Endothelial cell (in vitro differentiated cells): ENCODE data around the gene HTD2. TPM values are rescaled to one million over a fixed set of nuclear protein-coding genes. Genes with fewer than 3 reads are reported as not detected.

Experiments
- DNase-seq: peaks from one replicate; pipeline ENCODE4 v3.0.0; 2021; ENCODE audit warnings: low spot score
- H3K27ac Mint-ChIP-seq: one replicate; pipeline ENCODE4 v1.8.0; 2021; ENCODE audit warnings: mixed read lengths, inconsistent platforms; ENCODE audit not compliant: unreplicated experiment
- H3K27me3 Mint-ChIP-seq: one replicate; pipeline ENCODE4 v1.8.0; 2021; ENCODE audit warnings: mild to moderate bottlenecking, moderate library complexity, mixed read lengths, inconsistent platforms; ENCODE audit not compliant: unreplicated experiment
- H3K36me3 Mint-ChIP-seq: one replicate; pipeline ENCODE4 v1.8.0; 2021; ENCODE audit warnings: mild to moderate bottlenecking, low read depth, mixed read lengths, inconsistent platforms; ENCODE audit not compliant: unreplicated experiment
- H3K4me1 Mint-ChIP-seq: one replicate; pipeline ENCODE4 v1.8.0; 2021; ENCODE audit warnings: mild to moderate bottlenecking, mixed read lengths, inconsistent platforms; ENCODE audit not compliant: unreplicated experiment
- H3K4me3 Mint-ChIP-seq: one replicate; pipeline ENCODE4 v1.8.0; 2021; ENCODE audit warnings: mild to moderate bottlenecking, mixed read lengths, inconsistent platforms; ENCODE audit not compliant: unreplicated experiment
- H3K9me3 Mint-ChIP-seq: one replicate; pipeline ENCODE4 v1.8.0; 2021; ENCODE audit warnings: mixed read lengths, inconsistent platforms; ENCODE audit not compliant: unreplicated experiment
- CTCF ChIP-seq: fragments of 200-600 bp; sonication (generic); IDR thresholded peaks from one replicate; pipeline ENCODE4 v1.5.0; 2021; ENCODE audit warnings: antibody characterized with exemption; ENCODE audit not compliant: unreplicated experiment
- total RNA-seq: library from RNA; stranded (reverse); fragmentation: NEBNext Ultra II Directional; extraction: Animal tissue kit (Norgen Biotek cat#: 25700); gene quantifications from one replicate; pipeline ENCODE4 v1.2.1, GENCODE V29; 2021; ENCODE audit not compliant: unreplicated experiment

The HTD2 gene
- total RNA-seq, 1 donor from 2014 or later, result 8.4 TPM

DNA sequence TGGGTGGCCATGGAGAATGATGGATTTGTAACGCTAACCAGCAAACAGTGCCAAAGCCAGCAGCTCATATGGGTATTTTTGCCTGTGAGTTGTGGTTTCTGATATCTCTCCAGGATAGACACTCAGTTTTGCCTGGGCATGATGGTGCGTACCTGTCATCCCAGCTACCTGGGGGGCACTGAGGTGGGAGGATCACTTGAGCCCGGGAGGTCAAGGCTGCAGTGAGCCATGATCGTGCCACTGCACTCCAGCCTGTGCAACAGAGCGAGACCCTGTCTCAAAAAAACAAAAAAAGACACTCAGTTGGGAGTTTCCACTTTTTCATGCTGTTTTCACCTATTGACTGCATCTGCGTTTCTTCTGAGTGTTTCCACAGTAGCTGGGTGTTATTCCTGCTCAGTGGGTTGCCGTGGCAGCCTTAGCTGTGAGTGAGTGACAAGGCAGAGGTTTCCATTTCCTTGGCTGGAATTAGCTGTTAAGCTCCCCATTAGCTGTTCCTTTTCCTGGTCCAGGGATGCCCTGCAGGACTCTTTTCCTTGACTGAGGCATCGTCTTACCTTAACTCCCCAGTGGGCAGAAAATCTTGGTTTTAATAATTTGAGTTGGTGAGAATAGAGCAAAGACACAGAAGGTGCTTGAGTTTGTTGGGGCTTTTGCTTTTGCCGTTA, 14.5 kb upstream of the HTD2 start:
- Mint-ChIP-seq H3K36me3 (peaks cover 13% of the 10 kb centered on the region), H3K9me3 (no peaks in the 10 kb centered on the region), H3K27ac (peak overlapping the region; percentile 64), H3K4me1 (peaks cover 6% of the 10 kb centered on the region), H3K27me3 (peaks cover 3% of the 10 kb centered on the region), H3K4me3 (no peak overlapping the region)
- no peak for TF ChIP-seq CTCF
- DNase-seq, result peak; percentile 18

- Mint-ChIP-seq H3K27ac (no peak overlapping the region), H3K9me3 (no peaks in the 10 kb centered on the region), H3K27me3 (peaks cover 3% of the 10 kb centered on the region), H3K4me1 (peaks cover 6% of the 10 kb centered on the region), H3K36me3 (peaks cover 13% of the 10 kb centered on the region), H3K4me3 (no peak overlapping the region)
- no peak for TF ChIP-seq CTCF
- DNase-seq, result no peak
These were observed 13.5 kb upstream of the HTD2 start for GRCh38 chr3:58292866-58293265.

DNA sequence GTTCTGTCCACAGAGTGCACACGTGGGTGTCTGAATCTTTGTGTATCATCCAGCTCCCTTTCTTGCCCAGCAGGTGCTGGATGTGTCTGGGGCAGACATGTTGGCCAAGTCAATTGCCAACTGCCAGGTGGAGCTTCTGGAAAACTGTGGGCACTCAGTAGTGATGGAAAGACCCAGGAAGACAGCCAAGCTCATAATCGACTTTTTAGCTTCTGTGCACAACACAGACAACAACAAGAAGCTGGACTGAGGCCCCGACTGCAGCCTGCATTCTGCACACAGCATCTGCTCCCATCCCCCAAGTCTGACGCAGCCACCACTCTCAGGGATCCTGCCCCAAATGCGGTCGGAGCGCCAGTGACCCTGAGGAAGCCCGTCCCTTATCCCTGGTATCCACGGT, 12.8 kb upstream of the HTD2 start:
- peaks cover 3% of the 10 kb centered on the region for H3K27me3 Mint-ChIP-seq

DNA sequence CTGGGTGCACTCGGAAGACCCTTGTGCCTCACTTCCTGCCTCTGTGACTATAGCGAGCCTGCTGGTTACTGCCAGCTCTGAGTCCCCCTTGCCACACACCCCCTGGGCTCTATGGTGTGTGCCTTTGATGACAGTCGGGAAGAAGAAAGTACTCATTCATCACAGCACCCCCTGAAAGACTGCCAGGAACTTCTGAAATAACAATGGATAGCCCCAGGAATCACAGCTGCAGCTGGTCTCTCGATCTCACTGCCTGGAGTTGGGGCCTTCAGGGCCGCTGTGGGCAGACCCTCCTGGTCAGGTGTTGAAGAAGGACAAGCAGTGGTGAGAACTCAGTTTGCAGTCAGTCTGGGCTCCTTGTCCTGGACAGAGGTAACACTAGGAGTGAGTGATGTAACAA, 10.1 kb upstream of the HTD2 start:
- Mint-ChIP-seq H3K4me1 (peaks cover 6% of the 10 kb centered on the region), H3K27ac (peak overlapping the region; percentile 14), H3K36me3 (peaks cover 5% of the 10 kb centered on the region), H3K4me3 (no peak overlapping the region), H3K27me3 (peaks cover 3% of the 10 kb centered on the region), H3K9me3 (no peaks in the 10 kb centered on the region)
- DNase-seq, result no peak
- no peak for TF ChIP-seq CTCF

More for the DNA sequence above, 12.8 kb upstream of the HTD2 start:
- Mint-ChIP-seq H3K4me1 (peaks cover 6% of the 10 kb centered on the region), H3K9me3 (no peaks in the 10 kb centered on the region), H3K36me3 (peaks cover 9% of the 10 kb centered on the region), H3K4me3 (no peak overlapping the region), H3K27ac (no peak overlapping the region)
- no peak for DNase-seq
- TF ChIP-seq CTCF, result no peak

DNA sequence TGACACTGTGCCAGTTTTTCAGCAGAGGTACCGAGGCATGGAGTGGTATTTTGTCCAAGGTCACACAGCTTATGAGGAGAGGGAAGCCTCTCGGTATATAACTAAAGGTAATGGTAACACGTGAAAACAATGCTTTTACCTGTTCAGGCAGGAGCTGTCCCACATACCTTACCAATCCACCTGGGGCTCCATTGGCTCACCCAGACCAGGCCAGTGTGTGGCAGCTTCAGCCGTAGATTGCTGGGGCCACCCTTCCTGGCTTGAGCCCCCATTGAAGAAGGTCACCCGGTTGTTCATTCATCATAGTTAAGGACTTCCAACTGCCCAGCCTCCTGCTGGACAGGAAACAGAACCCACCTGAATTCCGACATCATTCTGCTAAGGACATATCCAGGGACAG, 9.5 kb upstream of the HTD2 start:
- no peaks in the 10 kb centered on the region for H3K9me3 Mint-ChIP-seq
- H3K27ac Mint-ChIP-seq, result peak overlapping the region; percentile 14
- H3K27me3 Mint-ChIP-seq, result peaks cover 2% of the 10 kb centered on the region
- peaks cover 6% of the 10 kb centered on the region for H3K4me1 Mint-ChIP-seq
- no peak overlapping the region for H3K4me3 Mint-ChIP-seq
- DNase-seq, result no peak
- TF ChIP-seq CTCF, result no peak
- H3K36me3 Mint-ChIP-seq, result peaks cover 5% of the 10 kb centered on the region
